ENCODE data around the gene SLC24A3.

SLC24A3 gene

DNA sequence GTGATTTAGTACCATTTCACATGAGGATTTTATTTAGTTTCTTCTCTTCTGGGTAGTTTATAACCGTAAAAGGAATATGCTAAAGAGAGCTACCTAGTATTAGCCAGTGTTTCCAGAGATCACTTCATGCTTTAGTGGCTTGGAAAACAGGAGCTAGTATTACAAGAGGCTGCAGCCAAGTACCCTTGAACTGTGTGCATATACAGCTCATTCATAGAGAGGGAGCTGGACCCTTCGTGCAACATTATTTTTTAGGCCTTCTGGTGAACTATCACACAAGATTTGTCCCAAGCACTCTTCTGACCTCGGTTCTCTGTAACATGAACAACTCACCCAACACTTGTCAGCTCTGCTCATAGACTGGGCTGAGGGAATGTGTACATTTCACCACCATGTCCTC is 470.7 kb downstream of the SLC24A3 start:
- no peak overlapping the region for H3K4me3 ChIP-seq (ENCODE audit: low read length)
- no peaks in the 10 kb centered on the region for H3K4me1 ChIP-seq (ENCODE audit: control insufficient read depth, insufficient read depth, low read length)
- no peaks in the 10 kb centered on the region for H3K27me3 ChIP-seq (ENCODE audit: control insufficient read depth, insufficient read depth, low read length)
- H3K9me3 ChIP-seq (ENCODE audit: control insufficient read depth, low read length), result no peaks in the 10 kb centered on the region
- H3K36me3 ChIP-seq (ENCODE audit: control insufficient read depth, insufficient read depth, low read length), result no peaks in the 10 kb centered on the region
- H3K9ac ChIP-seq (ENCODE audit: low read length), result no peak overlapping the region

GRCh38 chr20:19683822-19684221 is 471.4 kb downstream of the SLC24A3 start:
- no peaks in the 10 kb centered on the region for H3K27me3 ChIP-seq (ENCODE audit: control insufficient read depth, insufficient read depth, low read length)
- H3K9me3 ChIP-seq (ENCODE audit: control insufficient read depth, low read length), result no peaks in the 10 kb centered on the region
- no peaks in the 10 kb centered on the region for H3K36me3 ChIP-seq (ENCODE audit: control insufficient read depth, insufficient read depth, low read length)
- H3K4me3 ChIP-seq (ENCODE audit: low read length), result no peak overlapping the region
- H3K4me1 ChIP-seq (ENCODE audit: control insufficient read depth, insufficient read depth, low read length), result no peaks in the 10 kb centered on the region
- no peak overlapping the region for H3K9ac ChIP-seq (ENCODE audit: low read length)

GRCh38 chr20:19688031-19688806 is 475.8 kb downstream of the SLC24A3 start:
- Histone ChIP-seq H3K36me3 (ENCODE audit: control insufficient read depth, insufficient read depth, low read length) (no peaks in the 10 kb centered on the region), H3K27me3 (ENCODE audit: control insufficient read depth, insufficient read depth, low read length) (no peaks in the 10 kb centered on the region), H3K4me1 (ENCODE audit: control insufficient read depth, insufficient read depth, low read length) (peaks cover 9% of the 10 kb centered on the region), H3K9me3 (ENCODE audit: control insufficient read depth, low read length) (no peaks in the 10 kb centered on the region), H3K4me3 (ENCODE audit: low read length) (no peak overlapping the region), H3K9ac (ENCODE audit: low read length) (peak overlapping the region; percentile 2)

DNA sequence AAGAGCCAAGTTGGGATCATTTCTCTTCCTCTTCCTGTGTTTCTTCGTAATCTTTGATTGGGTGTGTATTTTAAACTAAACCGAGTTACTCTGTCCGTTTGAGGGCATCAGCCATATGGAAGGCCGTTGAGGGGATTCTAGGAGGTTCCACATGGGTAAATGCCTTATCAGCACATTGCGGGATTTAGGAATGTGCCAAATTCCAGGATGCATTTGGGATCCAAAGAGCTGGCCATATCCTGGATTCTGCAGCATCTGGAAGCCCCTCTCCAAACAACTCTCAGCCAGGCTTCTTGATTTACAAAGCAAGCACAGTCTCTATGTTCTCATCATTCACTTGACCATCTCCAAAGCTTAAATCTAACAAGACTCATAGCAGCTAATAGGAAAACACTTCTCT is 478.0 kb downstream of the SLC24A3 start:
- no peaks in the 10 kb centered on the region for H3K27me3 ChIP-seq (ENCODE audit: control insufficient read depth, insufficient read depth, low read length)
- H3K36me3 ChIP-seq (ENCODE audit: control insufficient read depth, insufficient read depth, low read length), result no peaks in the 10 kb centered on the region
- no peaks in the 10 kb centered on the region for H3K9me3 ChIP-seq (ENCODE audit: control insufficient read depth, low read length)
- no peak overlapping the region for H3K4me3 ChIP-seq (ENCODE audit: low read length)
- H3K4me1 ChIP-seq (ENCODE audit: control insufficient read depth, insufficient read depth, low read length), result peaks cover 9% of the 10 kb centered on the region
- no peak overlapping the region for H3K9ac ChIP-seq (ENCODE audit: low read length)

- Histone ChIP-seq H3K9ac (ENCODE audit: low read length) (no peak overlapping the region), H3K36me3 (ENCODE audit: control insufficient read depth, insufficient read depth, low read length) (no peaks in the 10 kb centered on the region), H3K9me3 (ENCODE audit: control insufficient read depth, low read length) (no peaks in the 10 kb centered on the region), H3K4me1 (ENCODE audit: control insufficient read depth, insufficient read depth, low read length) (peaks cover 9% of the 10 kb centered on the region), H3K4me3 (ENCODE audit: low read length) (no peak overlapping the region), H3K27me3 (ENCODE audit: control insufficient read depth, insufficient read depth, low read length) (no peaks in the 10 kb centered on the region)
Observed at GRCh38 chr20:19691125-19691524, 478.7 kb downstream of the SLC24A3 start.

DNA sequence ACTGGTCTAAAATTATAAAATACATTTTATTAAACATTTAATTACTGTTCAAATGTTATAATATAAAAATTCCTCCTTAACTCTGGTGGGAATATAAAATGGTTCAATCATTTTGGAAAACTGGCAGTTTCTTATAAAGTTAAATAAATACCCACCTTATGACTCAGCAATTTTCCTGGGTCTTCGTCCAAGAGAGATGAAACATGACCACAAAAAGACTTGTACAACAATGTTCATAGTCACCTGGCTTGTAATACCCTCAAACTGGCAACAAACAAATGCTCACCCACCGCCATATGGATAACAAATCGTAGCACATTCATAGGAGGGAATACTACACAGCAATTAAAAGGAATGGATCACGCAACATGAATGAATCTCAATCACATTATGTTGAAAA is 479.7 kb downstream of the SLC24A3 start:
- H3K36me3 ChIP-seq (ENCODE audit: control insufficient read depth, insufficient read depth, low read length), result no peaks in the 10 kb centered on the region
- H3K4me3 ChIP-seq (ENCODE audit: low read length), result no peak overlapping the region
- no peaks in the 10 kb centered on the region for H3K27me3 ChIP-seq (ENCODE audit: control insufficient read depth, insufficient read depth, low read length)
- H3K4me1 ChIP-seq (ENCODE audit: control insufficient read depth, insufficient read depth, low read length), result peaks cover 9% of the 10 kb centered on the region
- H3K9ac ChIP-seq (ENCODE audit: low read length), result no peak overlapping the region
- no peaks in the 10 kb centered on the region for H3K9me3 ChIP-seq (ENCODE audit: control insufficient read depth, low read length)

- no peak overlapping the region for H3K4me3 ChIP-seq (ENCODE audit: low read length)
Observed at GRCh38 chr20:19692685-19693119, 480.3 kb downstream of the SLC24A3 start.

DNA sequence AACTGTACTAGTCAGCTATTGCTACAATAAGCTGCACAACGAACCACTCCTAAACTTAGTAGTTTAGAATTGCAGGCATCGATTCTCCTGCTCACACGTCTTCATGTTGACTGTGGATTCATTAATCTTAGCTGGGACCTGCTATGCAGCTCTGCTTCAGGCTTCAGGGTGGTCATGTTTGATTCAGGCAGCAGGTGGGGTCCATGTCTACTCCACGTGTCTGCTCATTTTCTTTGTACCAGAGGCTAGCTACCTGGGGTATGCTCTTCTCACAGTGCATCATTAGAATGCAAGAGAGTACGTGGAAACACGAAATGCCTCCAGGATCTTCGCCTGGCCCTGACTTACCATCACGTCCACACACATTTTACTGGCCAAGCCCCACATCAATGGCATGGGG is 481.1 kb downstream of the SLC24A3 start:
- no peak overlapping the region for H3K4me3 ChIP-seq (ENCODE audit: low read length)
- H3K9me3 ChIP-seq (ENCODE audit: control insufficient read depth, low read length), result no peaks in the 10 kb centered on the region
- no peak overlapping the region for H3K9ac ChIP-seq (ENCODE audit: low read length)
- no peaks in the 10 kb centered on the region for H3K27me3 ChIP-seq (ENCODE audit: control insufficient read depth, insufficient read depth, low read length)
- peaks cover 9% of the 10 kb centered on the region for H3K4me1 ChIP-seq (ENCODE audit: control insufficient read depth, insufficient read depth, low read length)
- no peaks in the 10 kb centered on the region for H3K36me3 ChIP-seq (ENCODE audit: control insufficient read depth, insufficient read depth, low read length)

More at GRCh38 chr20:19692685-19693119, 480.3 kb downstream of the SLC24A3 start:
- Histone ChIP-seq H3K27me3 (ENCODE audit: control insufficient read depth, insufficient read depth, low read length) (no peaks in the 10 kb centered on the region), H3K4me1 (ENCODE audit: control insufficient read depth, insufficient read depth, low read length) (peaks cover 9% of the 10 kb centered on the region), H3K9me3 (ENCODE audit: control insufficient read depth, low read length) (no peaks in the 10 kb centered on the region), H3K36me3 (ENCODE audit: control insufficient read depth, insufficient read depth, low read length) (no peaks in the 10 kb centered on the region), H3K9ac (ENCODE audit: low read length) (peak overlapping the region; percentile 42)

- no peaks in the 10 kb centered on the region for H3K36me3 ChIP-seq (ENCODE audit: control insufficient read depth, insufficient read depth, low read length)
- no peaks in the 10 kb centered on the region for H3K27me3 ChIP-seq (ENCODE audit: control insufficient read depth, insufficient read depth, low read length)
- H3K9me3 ChIP-seq (ENCODE audit: control insufficient read depth, low read length), result no peaks in the 10 kb centered on the region
- H3K4me1 ChIP-seq (ENCODE audit: control insufficient read depth, insufficient read depth, low read length), result peaks cover 9% of the 10 kb centered on the region
- no peak overlapping the region for H3K9ac ChIP-seq (ENCODE audit: low read length)
- no peak overlapping the region for H3K4me3 ChIP-seq (ENCODE audit: low read length)
Observed at GRCh38 chr20:19695081-19695480, 482.6 kb downstream of the SLC24A3 start.

DNA sequence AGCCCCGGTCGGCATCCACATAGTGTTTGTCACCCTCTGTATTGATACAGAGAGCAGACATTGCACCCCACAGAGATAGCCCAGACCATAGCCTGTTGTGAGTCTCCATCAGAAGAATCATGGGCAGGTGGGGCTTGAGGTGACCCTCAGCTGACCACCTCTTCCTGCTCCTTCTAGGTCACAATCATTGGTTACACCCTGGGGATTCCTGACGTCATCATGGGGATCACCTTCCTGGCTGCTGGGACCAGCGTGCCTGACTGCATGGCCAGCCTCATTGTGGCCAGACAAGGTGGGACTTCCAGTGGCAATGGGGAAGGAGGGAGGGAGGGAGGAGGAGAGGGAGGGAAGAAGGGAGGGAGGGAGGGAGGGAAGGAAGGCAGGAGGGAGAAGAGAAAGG is 484.2 kb downstream of the SLC24A3 start:
- no peaks in the 10 kb centered on the region for H3K27me3 ChIP-seq (ENCODE audit: control insufficient read depth, insufficient read depth, low read length)
- H3K9me3 ChIP-seq (ENCODE audit: control insufficient read depth, low read length), result no peaks in the 10 kb centered on the region
- no peak overlapping the region for H3K9ac ChIP-seq (ENCODE audit: low read length)
- H3K4me3 ChIP-seq (ENCODE audit: low read length), result no peak overlapping the region
- peaks cover 9% of the 10 kb centered on the region for H3K4me1 ChIP-seq (ENCODE audit: control insufficient read depth, insufficient read depth, low read length)
- no peaks in the 10 kb centered on the region for H3K36me3 ChIP-seq (ENCODE audit: control insufficient read depth, insufficient read depth, low read length)

GRCh38 chr20:19697415-19697814 is 485.0 kb downstream of the SLC24A3 start:
- no peaks in the 10 kb centered on the region for H3K9me3 ChIP-seq (ENCODE audit: control insufficient read depth, low read length)
- H3K36me3 ChIP-seq (ENCODE audit: control insufficient read depth, insufficient read depth, low read length), result no peaks in the 10 kb centered on the region
- no peak overlapping the region for H3K9ac ChIP-seq (ENCODE audit: low read length)
- H3K4me3 ChIP-seq (ENCODE audit: low read length), result no peak overlapping the region
- H3K4me1 ChIP-seq (ENCODE audit: control insufficient read depth, insufficient read depth, low read length), result peaks cover 5% of the 10 kb centered on the region
- H3K27me3 ChIP-seq (ENCODE audit: control insufficient read depth, insufficient read depth, low read length), result no peaks in the 10 kb centered on the region

DNA sequence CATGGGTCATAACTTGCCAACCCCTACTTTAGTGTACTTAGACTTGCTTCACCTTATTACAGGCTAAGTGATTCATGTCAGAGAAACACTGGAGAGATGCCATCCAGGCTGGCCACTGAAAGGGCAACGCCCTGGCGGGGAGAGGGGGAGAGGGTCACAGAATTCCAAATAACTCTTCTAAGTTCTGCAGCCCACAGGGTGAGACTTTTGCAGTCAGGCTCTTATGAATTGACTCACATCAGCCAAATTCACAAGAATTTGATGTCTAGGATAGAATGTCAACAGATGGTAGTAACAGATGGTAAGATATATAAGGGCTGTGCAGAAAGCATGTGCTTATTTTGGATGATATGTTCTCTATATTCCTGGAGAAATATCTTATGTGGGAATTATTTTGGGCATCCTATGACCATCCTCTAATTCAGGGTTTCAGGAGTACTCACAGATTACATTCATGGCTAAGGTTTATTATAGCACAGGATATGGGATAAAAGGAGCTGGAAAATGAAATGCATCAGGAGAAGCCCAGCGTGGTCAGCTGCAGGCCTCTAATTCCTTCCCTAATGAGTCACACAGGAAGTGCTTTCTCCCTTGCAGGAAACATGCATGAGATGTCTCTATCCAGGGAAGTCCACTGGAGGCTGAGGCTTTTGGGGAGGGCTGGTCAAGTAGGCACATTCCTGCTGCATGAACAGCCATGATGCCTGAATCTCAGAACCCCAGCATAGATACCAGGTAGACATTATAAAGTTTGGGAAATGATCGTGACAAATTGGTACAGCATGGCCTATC is 486.9 kb downstream of the SLC24A3 start:
- Histone ChIP-seq H3K9me3 (ENCODE audit: control insufficient read depth, low read length) (no peaks in the 10 kb centered on the region), H3K9ac (ENCODE audit: low read length) (no peak overlapping the region), H3K36me3 (ENCODE audit: control insufficient read depth, insufficient read depth, low read length) (no peaks in the 10 kb centered on the region), H3K4me1 (ENCODE audit: control insufficient read depth, insufficient read depth, low read length) (no peaks in the 10 kb centered on the region), H3K4me3 (ENCODE audit: low read length) (no peak overlapping the region), H3K27me3 (ENCODE audit: control insufficient read depth, insufficient read depth, low read length) (no peaks in the 10 kb centered on the region)
